ENCODE data around the gene NCK2.

Gene NCK2

DNA sequence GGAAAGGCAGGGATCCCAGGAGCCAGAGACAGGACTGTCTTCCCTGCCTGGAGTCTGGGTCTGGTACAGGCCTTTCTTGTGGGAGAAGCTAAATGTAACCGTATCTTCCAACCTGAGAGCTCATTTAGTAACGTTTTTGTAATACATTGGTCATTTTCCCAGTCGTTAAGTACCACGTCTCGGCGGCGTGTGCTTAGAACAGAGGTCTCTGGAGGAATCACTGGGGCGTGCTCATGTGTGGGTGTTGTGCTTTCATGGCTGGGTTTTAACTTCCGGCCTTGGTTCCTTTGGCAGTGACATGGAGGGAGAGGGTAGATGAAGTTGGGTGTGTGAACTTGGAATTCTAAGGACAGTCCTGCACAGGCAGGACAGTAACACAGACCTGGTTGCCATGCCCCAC, 79.7 kb downstream of the NCK2 start:
- DNase-seq = no peak

DNA sequence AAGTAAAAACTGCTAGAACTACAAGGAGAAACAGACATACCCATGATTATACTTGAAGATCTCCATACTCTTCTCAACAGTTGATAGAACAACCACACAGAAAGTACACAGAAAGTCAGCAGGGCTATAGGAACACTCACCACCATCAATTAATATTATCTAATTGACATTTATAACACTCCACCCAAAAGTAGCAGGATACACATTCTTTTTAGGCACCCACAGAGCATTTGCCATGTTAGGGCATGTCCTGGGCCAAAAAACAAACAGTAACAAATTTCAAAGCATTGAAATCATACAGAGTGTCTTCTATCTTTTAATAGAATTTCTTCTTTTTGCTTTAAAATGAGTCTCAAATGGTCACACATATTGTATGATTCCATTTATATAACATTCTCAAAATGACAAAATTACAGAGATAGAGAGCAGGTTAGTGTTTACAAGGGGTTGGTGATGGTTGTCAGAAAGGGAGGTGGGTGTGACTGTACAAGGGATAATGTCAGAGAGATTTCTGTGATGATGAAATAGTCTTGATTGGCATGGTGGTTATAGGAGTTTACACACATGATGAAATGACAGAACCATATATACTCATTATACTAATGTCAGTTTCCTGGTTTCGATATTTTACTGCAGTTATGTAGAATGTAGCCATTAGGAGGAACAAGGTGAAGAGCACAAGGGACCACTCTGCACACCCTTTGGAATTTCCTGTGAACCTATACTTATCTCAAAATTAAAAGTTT, 82.8 kb downstream of the NCK2 start:
- Histone ChIP-seq H4K8ac (ENCODE audit: low read length) (no peak overlapping the region), H3K27me3 (ENCODE audit: control insufficient read depth in 1 of 2, insufficient read depth in 1 of 2, low read length in 2 of 2) (no peaks in the 10 kb centered on the region), H3K4me3 (ENCODE audit: insufficient read depth in 1 of 2, low read depth in 1 of 2, low read length in 2 of 2) (no peak overlapping the region), H3K9me3 (ENCODE audit: control insufficient read depth, low read length) (peaks cover 5% of the 10 kb centered on the region), H3K9ac (ENCODE audit: low read length) (no peak overlapping the region), H2BK5ac (ENCODE audit: low read depth, low read length, poor library complexity, severe bottlenecking) (no peak overlapping the region), H4K91ac (ENCODE audit: low read length) (no peak overlapping the region), H3K23ac (ENCODE audit: low read length in 2 of 2) (no peak overlapping the region), H3K4me2 (ENCODE audit: low read length, poor library complexity, severe bottlenecking) (no peak overlapping the region), H2AFZ (ENCODE audit: low read depth, low read length) (no peak overlapping the region), H3K27ac (ENCODE audit: low read length, poor library complexity, severe bottlenecking) (no peak overlapping the region), H3K4ac (ENCODE audit: low read depth in 1 of 2, low read length in 2 of 2) (no peak overlapping the region), H2BK15ac (ENCODE audit: low read depth, poor library complexity, severe bottlenecking) (no peak overlapping the region), H2BK120ac (ENCODE audit: low read depth, low read length) (no peak overlapping the region), H3K36me3 (ENCODE audit: control insufficient read depth in 1 of 2, insufficient read depth in 2 of 2, low read depth in 1 of 2, low read length in 2 of 2) (no peaks in the 10 kb centered on the region), H2BK12ac (ENCODE audit: low read length in 2 of 2) (no peak overlapping the region), H3K79me1 (replicated peaks; ENCODE audit: low read length, poor library complexity, severe bottlenecking) (peaks cover 38% of the 10 kb centered on the region), H3K14ac (ENCODE audit: low read length in 2 of 2) (no peak overlapping the region), H2AK5ac (ENCODE audit: low read length, severe bottlenecking) (no peak overlapping the region), H3K18ac (ENCODE audit: low read depth in 1 of 2, low read length in 2 of 2) (no peak overlapping the region), H3K4me1 (ENCODE audit: control insufficient read depth, insufficient read depth, low read depth, low read length) (peaks cover 2% of the 10 kb centered on the region)
- no peak for DNase-seq
- WGBS = no CpG with 5 or more reads among the region's 1 CpG

More for the DNA sequence above, 79.7 kb downstream of the NCK2 start:
- Histone ChIP-seq H2AFZ (ENCODE audit: low read depth, low read length) (no peak overlapping the region), H3K23ac (ENCODE audit: low read length in 2 of 2) (no peak overlapping the region), H2BK120ac (ENCODE audit: low read depth, low read length) (no peak overlapping the region), H3K79me1 (replicated peaks; ENCODE audit: low read length, poor library complexity, severe bottlenecking) (peaks cover 57% of the 10 kb centered on the region), H3K4ac (ENCODE audit: low read depth in 1 of 2, low read length in 2 of 2) (no peak overlapping the region), H3K4me3 (ENCODE audit: insufficient read depth in 1 of 2, low read depth in 1 of 2, low read length in 2 of 2) (no peak overlapping the region), H2AK5ac (ENCODE audit: low read length, severe bottlenecking) (no peak overlapping the region), H3K18ac (ENCODE audit: low read depth in 1 of 2, low read length in 2 of 2) (no peak overlapping the region), H3K4me1 (ENCODE audit: control insufficient read depth, insufficient read depth, low read depth, low read length) (peaks cover 4% of the 10 kb centered on the region), H4K91ac (ENCODE audit: low read length) (no peak overlapping the region), H3K9ac (ENCODE audit: low read length) (no peak overlapping the region), H2BK5ac (ENCODE audit: low read depth, low read length, poor library complexity, severe bottlenecking) (no peak overlapping the region), H2BK15ac (ENCODE audit: low read depth, poor library complexity, severe bottlenecking) (no peak overlapping the region), H4K8ac (ENCODE audit: low read length) (no peak overlapping the region), H3K14ac (ENCODE audit: low read length in 2 of 2) (no peak overlapping the region), H3K9me3 (ENCODE audit: control insufficient read depth, low read length) (no peaks in the 10 kb centered on the region), H3K27me3 (ENCODE audit: control insufficient read depth in 1 of 2, insufficient read depth in 1 of 2, low read length in 2 of 2) (no peaks in the 10 kb centered on the region), H3K36me3 (ENCODE audit: control insufficient read depth in 1 of 2, insufficient read depth in 2 of 2, low read depth in 1 of 2, low read length in 2 of 2) (peaks cover 0 to 4% of the 10 kb centered on the region in 2 experiments), H3K4me2 (ENCODE audit: low read length, poor library complexity, severe bottlenecking) (no peak overlapping the region), H3K27ac (ENCODE audit: low read length, poor library complexity, severe bottlenecking) (no peak overlapping the region), H2BK12ac (ENCODE audit: low read length in 2 of 2) (no peak overlapping the region)
- WGBS = 96% methylated on average over 8 of the region's 9 CpGs

DNA sequence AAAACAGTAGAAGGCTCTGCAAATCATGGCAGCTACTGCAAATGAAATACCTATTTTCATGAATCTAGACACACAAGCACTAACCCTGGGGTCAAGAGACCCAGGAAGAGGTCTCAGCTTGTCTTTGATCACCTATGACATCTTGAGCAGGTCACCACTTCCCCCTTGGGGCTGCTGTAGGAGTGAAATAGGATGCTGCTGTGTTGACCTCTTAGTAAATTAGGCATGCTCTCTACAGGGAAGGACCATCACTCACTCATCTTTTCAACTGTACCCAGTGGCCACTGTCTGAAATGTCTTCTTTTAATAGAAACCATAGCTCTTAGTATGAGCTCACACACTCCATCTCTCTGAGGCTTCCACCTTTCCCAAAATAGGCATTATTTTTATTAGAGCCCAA, 83.8 kb downstream of the NCK2 start:
- H3K9me3 ChIP-seq (ENCODE audit: control insufficient read depth, low read length) = peaks cover 8% of the 10 kb centered on the region
- no peak overlapping the region for H2BK15ac ChIP-seq (ENCODE audit: low read depth, poor library complexity, severe bottlenecking)
- DNase-seq = no peak
- no peak overlapping the region for H3K27ac ChIP-seq (ENCODE audit: low read length, poor library complexity, severe bottlenecking)
- no peak overlapping the region for H3K4me2 ChIP-seq (ENCODE audit: low read length, poor library complexity, severe bottlenecking)
- H3K23ac ChIP-seq (ENCODE audit: low read length in 2 of 2) = no peak overlapping the region
- H2BK120ac ChIP-seq (ENCODE audit: low read depth, low read length) = no peak overlapping the region
- H2BK12ac ChIP-seq (ENCODE audit: low read length in 2 of 2) = no peak overlapping the region
- no peak overlapping the region for H2AK5ac ChIP-seq (ENCODE audit: low read length, severe bottlenecking)
- no peaks in the 10 kb centered on the region for H3K4me1 ChIP-seq (ENCODE audit: control insufficient read depth, insufficient read depth, low read depth, low read length)
- H3K79me1 ChIP-seq (replicated peaks; ENCODE audit: low read length, poor library complexity, severe bottlenecking) = peaks cover 35% of the 10 kb centered on the region
- H3K27me3 ChIP-seq (ENCODE audit: control insufficient read depth in 1 of 2, insufficient read depth in 1 of 2, low read length in 2 of 2) = no peaks in the 10 kb centered on the region
- H2AFZ ChIP-seq (ENCODE audit: low read depth, low read length) = no peak overlapping the region
- H4K91ac ChIP-seq (ENCODE audit: low read length) = no peak overlapping the region
- H4K8ac ChIP-seq (ENCODE audit: low read length) = no peak overlapping the region
- H3K18ac ChIP-seq (ENCODE audit: low read depth in 1 of 2, low read length in 2 of 2) = no peak overlapping the region
- H3K14ac ChIP-seq (ENCODE audit: low read length in 2 of 2) = no peak overlapping the region
- H3K4ac ChIP-seq (ENCODE audit: low read depth in 1 of 2, low read length in 2 of 2) = no peak overlapping the region
- H3K36me3 ChIP-seq (ENCODE audit: control insufficient read depth in 1 of 2, insufficient read depth in 2 of 2, low read depth in 1 of 2, low read length in 2 of 2) = no peaks in the 10 kb centered on the region
- H3K9ac ChIP-seq (ENCODE audit: low read length) = no peak overlapping the region
- no peak overlapping the region for H3K4me3 ChIP-seq (ENCODE audit: insufficient read depth in 1 of 2, low read depth in 1 of 2, low read length in 2 of 2)
- H2BK5ac ChIP-seq (ENCODE audit: low read depth, low read length, poor library complexity, severe bottlenecking) = no peak overlapping the region

DNA sequence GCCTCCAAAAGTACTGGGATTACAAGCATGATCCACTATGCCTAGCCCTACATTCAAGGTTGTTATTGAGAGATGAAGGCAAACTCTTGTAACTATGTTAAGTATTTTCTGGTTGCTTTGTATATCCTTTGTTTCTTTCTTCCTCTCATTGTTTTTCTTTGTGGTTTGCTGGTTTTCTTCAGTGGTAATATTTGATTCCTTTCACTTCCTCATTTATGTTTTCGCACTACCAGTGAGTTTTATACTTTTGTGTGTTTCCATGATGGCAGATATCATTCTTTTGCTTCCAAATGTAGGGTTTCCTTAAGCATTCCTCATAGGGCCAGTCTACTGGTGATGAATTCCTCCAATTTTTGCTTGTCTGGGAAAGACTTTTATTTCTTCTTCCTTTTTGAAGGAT, 90.2 kb downstream of the NCK2 start:
- no peak overlapping the region for H2AFZ ChIP-seq (ENCODE audit: low read depth, low read length)

More for the DNA sequence above, 90.2 kb downstream of the NCK2 start:
- Histone ChIP-seq H2BK12ac (ENCODE audit: low read length in 2 of 2) (no peak overlapping the region), H2BK120ac (ENCODE audit: low read depth, low read length) (no peak overlapping the region), H2BK5ac (ENCODE audit: low read depth, low read length, poor library complexity, severe bottlenecking) (no peak overlapping the region), H3K36me3 (ENCODE audit: control insufficient read depth in 1 of 2, insufficient read depth in 2 of 2, low read depth in 1 of 2, low read length in 2 of 2) (peaks cover 0 to 5% of the 10 kb centered on the region in 2 experiments), H2BK15ac (ENCODE audit: low read depth, poor library complexity, severe bottlenecking) (no peak overlapping the region), H3K4me2 (ENCODE audit: low read length, poor library complexity, severe bottlenecking) (no peak overlapping the region), H3K4me3 (ENCODE audit: insufficient read depth in 1 of 2, low read depth in 1 of 2, low read length in 2 of 2) (no peak overlapping the region), H3K18ac (ENCODE audit: low read depth in 1 of 2, low read length in 2 of 2) (no peak overlapping the region), H3K23ac (ENCODE audit: low read length in 2 of 2) (no peak overlapping the region), H3K9me3 (ENCODE audit: control insufficient read depth, low read length) (peaks cover 29% of the 10 kb centered on the region), H3K14ac (ENCODE audit: low read length in 2 of 2) (no peak overlapping the region), H3K9ac (ENCODE audit: low read length) (no peak overlapping the region), H3K4me1 (ENCODE audit: control insufficient read depth, insufficient read depth, low read depth, low read length) (no peaks in the 10 kb centered on the region), H3K27ac (ENCODE audit: low read length, poor library complexity, severe bottlenecking) (no peak overlapping the region), H3K27me3 (ENCODE audit: control insufficient read depth in 1 of 2, insufficient read depth in 1 of 2, low read length in 2 of 2) (no peaks in the 10 kb centered on the region), H3K79me1 (replicated peaks; ENCODE audit: low read length, poor library complexity, severe bottlenecking) (peaks cover 26% of the 10 kb centered on the region), H4K91ac (ENCODE audit: low read length) (no peak overlapping the region), H3K4ac (ENCODE audit: low read depth in 1 of 2, low read length in 2 of 2) (no peak overlapping the region), H2AK5ac (ENCODE audit: low read length, severe bottlenecking) (no peak overlapping the region), H4K8ac (ENCODE audit: low read length) (no peak overlapping the region)
- no peak for DNase-seq
- 86% methylated on average over 1 of the region's 1 CpG for WGBS

Data from mesenchymal stem cell (in vitro differentiated cells and primary cell).